ENCODE measurements around the gene DSG1.

GRCh38 chr18:31309115-31309514 lies 8.8 kb upstream of the DSG1 start:
- no peak for TF ChIP-seq POLR2A (IDR thresholded peaks at IDR 0.05)
- no peak for TF ChIP-seq CTCF (IDR thresholded peaks at IDR 0.05)
- no peak for TF ChIP-seq POLR2AphosphoS5 (IDR thresholded peaks at IDR 0.05)

All from prostate gland (tissue), 2 donors.